Fibroblast of lung (primary cell): ENCODE measurements around the gene SH3BP2. TPM values are rescaled to one million over a fixed set of nuclear protein-coding genes. Genes with fewer than 3 reads are reported as not detected.

Source experiments
- DNase-seq, 2 donors: peaks; one replicate each; pipeline versions ENCODE4 v3.0.0 to v3.0.0-alpha.2; 2010; ENCODE audit warnings: low read depth in 2 of 2
- H2AFZ ChIP-seq: 2 replicates; pipeline ENCODE4 v1.5.1; 2012; ENCODE audit warnings: low read length, control low read depth, inconsistent platforms
- H3K27ac ChIP-seq: 2 replicates; pipeline ENCODE4 v1.5.1; 2011; ENCODE audit warnings: low read length, control low read depth; ENCODE audit not compliant: insufficient read depth
- H3K27me3 ChIP-seq: 2 replicates; pipeline ENCODE4 v1.5.1; 2011; ENCODE audit warnings: mild to moderate bottlenecking, low read length; ENCODE audit not compliant: control insufficient read depth, insufficient read depth
- H3K36me3 ChIP-seq: 2 replicates; pipeline ENCODE4 v1.5.1; 2011; ENCODE audit warnings: low read length; ENCODE audit not compliant: control insufficient read depth, insufficient read depth
- H3K4me1 ChIP-seq: 2 replicates; pipeline ENCODE4 v1.5.1; 2011; ENCODE audit warnings: low read length; ENCODE audit not compliant: control insufficient read depth, insufficient read depth; ENCODE audit errors: extremely low read depth
- H3K4me2 ChIP-seq: 2 replicates; pipeline ENCODE4 v1.5.1; 2011; ENCODE audit warnings: low read length, control low read depth; ENCODE audit not compliant: insufficient read depth; ENCODE audit errors: extremely low read depth
- H3K4me3 ChIP-seq, 4 experiments: fragments of 200-600 bp in 1 of 4; sonication (generic) in 1 of 4; replicated peaks in 1 of 4; 2 replicates each; pipeline ENCODE4 v1.5.1; 2011 to 2016; ENCODE audit warnings: low read length in 4 of 4, low read depth in 3 of 4, mild to moderate bottlenecking in 3 of 4, control low read depth in 2 of 4, inconsistent platforms in 1 of 4, mixed read lengths in 1 of 4; ENCODE audit not compliant: insufficient read depth in 1 of 4; ENCODE audit errors: control extremely low read depth in 1 of 4
- H3K79me2 ChIP-seq: 2 replicates; pipeline ENCODE4 v1.5.1; 2012; ENCODE audit warnings: mild to moderate bottlenecking, low read length, inconsistent platforms; ENCODE audit not compliant: control insufficient read depth, insufficient read depth
- H3K9ac ChIP-seq: 2 replicates; pipeline ENCODE4 v1.5.1; 2011; ENCODE audit warnings: mild to moderate bottlenecking, low read length, control low read depth; ENCODE audit not compliant: insufficient read depth
- H3K9me3 ChIP-seq: 2 replicates; pipeline ENCODE4 v1.5.1; 2012; ENCODE audit warnings: low read depth, low read length; ENCODE audit not compliant: control insufficient read depth, insufficient read depth
- H4K20me1 ChIP-seq: 2 replicates; pipeline ENCODE4 v1.5.1; 2011; ENCODE audit warnings: low read length; ENCODE audit not compliant: control insufficient read depth, insufficient read depth; ENCODE audit errors: extremely low read depth
- EZH2 ChIP-seq: IDR thresholded peaks from 2 replicates; pipeline ENCODE4 v1.5.1; 2012; ENCODE audit warnings: low read length, control low read depth, mild to moderate bottlenecking; ENCODE audit errors: missing control alignments
- polyA plus RNA-seq, 2 donors: library from polyadenylated mRNA; depleted of rRNA in 1 of 2; stranded (reverse) in 1 of 2; unstranded in 1 of 2; fragments of >200 nt; gene quantifications; 2 replicates each; pipeline ENCODE4 v1.2.1, GENCODE V29; 2011 to 2012; ENCODE audit warnings: missing spikeins in 1 of 2
- total RNA-seq: library from RNA; depleted of rRNA; stranded (reverse); fragments of >200 nt; gene quantifications from 2 replicates; pipeline ENCODE4 v1.2.1, GENCODE V29; 2014
- TF ChIP-seq, protein P1 (sequence below), 2 donors: IDR thresholded peaks in 1 of 2; conservative IDR thresholded peaks in 1 of 2; 1 replicate in 1 of 2; 2 replicates in 1 of 2; pipeline ENCODE4 v1.5.1; 2011 to 2012; ENCODE audit warnings: low read length in 2 of 2, control low read depth in 1 of 2, inconsistent platforms in 1 of 2, low read depth in 1 of 2, mild to moderate bottlenecking in 1 of 2

The SH3BP2 gene
- total and polyA plus RNA-seq, 2 donors (not counting 1 experiment from before 2014, with no cell fraction given) = 8.6 to 14.1 TPM

DNA sequence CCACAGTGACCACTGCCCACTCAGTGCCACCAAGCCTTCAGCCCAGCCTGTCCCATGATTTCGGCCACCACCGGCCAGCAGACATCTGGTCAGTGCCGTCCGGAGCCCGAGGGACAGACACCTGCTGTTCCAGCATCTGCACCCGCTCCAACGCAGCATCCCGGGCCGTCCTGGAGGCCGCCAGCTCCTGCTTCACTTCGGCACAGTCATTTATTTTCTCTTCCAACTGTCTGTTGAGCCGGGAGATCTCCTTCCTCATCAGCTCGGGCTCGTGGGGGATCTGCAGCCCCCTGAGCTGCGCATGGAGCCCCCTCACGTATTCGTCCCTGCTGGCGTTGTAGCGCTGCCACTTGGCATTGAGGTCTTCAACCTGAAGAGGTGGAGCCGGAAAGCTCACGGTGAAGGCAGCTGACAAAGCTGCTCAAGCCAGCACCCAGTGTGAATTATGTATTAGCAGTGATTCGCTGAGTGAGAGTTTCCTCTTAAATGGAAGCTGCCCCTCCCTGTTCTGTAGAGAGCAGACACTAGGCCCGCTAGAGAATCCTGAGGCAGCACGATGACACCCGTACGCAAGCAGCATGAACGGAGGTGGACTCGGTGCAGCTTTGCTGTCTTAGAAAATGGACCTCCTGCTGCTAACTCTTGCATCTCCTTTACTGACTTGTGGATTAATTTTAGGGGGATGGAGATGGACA lies 48.2 kb upstream of the SH3BP2 start:
- Histone ChIP-seq H3K27me3 (no peaks in the 10 kb centered on the region), H3K4me3 (no peak overlapping the region), H3K9me3 (no peaks in the 10 kb centered on the region), H3K27ac (no peak overlapping the region), H3K4me1 (peaks cover 18% of the 10 kb centered on the region), H4K20me1 (no peaks in the 10 kb centered on the region), H3K79me2 (no peaks in the 10 kb centered on the region), H2AFZ (no peak overlapping the region), H3K9ac (no peak overlapping the region), H3K4me2 (no peak overlapping the region), H3K36me3 (peaks cover 19% of the 10 kb centered on the region)
- DNase-seq = no peak
- no peak for TF ChIP-seq EZH2
- TF ChIP-seq, protein P1, sequence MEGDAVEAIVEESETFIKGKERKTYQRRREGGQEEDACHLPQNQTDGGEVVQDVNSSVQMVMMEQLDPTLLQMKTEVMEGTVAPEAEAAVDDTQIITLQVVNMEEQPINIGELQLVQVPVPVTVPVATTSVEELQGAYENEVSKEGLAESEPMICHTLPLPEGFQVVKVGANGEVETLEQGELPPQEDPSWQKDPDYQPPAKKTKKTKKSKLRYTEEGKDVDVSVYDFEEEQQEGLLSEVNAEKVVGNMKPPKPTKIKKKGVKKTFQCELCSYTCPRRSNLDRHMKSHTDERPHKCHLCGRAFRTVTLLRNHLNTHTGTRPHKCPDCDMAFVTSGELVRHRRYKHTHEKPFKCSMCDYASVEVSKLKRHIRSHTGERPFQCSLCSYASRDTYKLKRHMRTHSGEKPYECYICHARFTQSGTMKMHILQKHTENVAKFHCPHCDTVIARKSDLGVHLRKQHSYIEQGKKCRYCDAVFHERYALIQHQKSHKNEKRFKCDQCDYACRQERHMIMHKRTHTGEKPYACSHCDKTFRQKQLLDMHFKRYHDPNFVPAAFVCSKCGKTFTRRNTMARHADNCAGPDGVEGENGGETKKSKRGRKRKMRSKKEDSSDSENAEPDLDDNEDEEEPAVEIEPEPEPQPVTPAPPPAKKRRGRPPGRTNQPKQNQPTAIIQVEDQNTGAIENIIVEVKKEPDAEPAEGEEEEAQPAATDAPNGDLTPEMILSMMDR (conservative IDR thresholded peaks at IDR 0.05 in 1 of 2, IDR thresholded peaks at IDR 0.05 in 1 of 2; ENCODE audit: low read depth in 1 of 2, low read length in 2 of 2) = no peak

- no peak for TF ChIP-seq EZH2
- TF ChIP-seq, protein P1 (conservative IDR thresholded peaks at IDR 0.05 in 1 of 2, IDR thresholded peaks at IDR 0.05 in 1 of 2; ENCODE audit: low read depth in 1 of 2, low read length in 2 of 2) = no peak
- Histone ChIP-seq H3K4me2 (no peak overlapping the region), H3K9me3 (no peaks in the 10 kb centered on the region), H3K4me3 (no peak overlapping the region), H4K20me1 (no peaks in the 10 kb centered on the region), H3K4me1 (peaks cover 18% of the 10 kb centered on the region), H3K27ac (peak overlapping the region; percentile 59), H3K79me2 (peaks cover 2% of the 10 kb centered on the region), H3K9ac (no peak overlapping the region), H3K27me3 (no peaks in the 10 kb centered on the region), H2AFZ (no peak overlapping the region), H3K36me3 (peaks cover 19% of the 10 kb centered on the region)
- DNase-seq = no peak
These were observed 47.4 kb upstream of the SH3BP2 start for GRCh38 chr4:2745516-2745915.

DNA sequence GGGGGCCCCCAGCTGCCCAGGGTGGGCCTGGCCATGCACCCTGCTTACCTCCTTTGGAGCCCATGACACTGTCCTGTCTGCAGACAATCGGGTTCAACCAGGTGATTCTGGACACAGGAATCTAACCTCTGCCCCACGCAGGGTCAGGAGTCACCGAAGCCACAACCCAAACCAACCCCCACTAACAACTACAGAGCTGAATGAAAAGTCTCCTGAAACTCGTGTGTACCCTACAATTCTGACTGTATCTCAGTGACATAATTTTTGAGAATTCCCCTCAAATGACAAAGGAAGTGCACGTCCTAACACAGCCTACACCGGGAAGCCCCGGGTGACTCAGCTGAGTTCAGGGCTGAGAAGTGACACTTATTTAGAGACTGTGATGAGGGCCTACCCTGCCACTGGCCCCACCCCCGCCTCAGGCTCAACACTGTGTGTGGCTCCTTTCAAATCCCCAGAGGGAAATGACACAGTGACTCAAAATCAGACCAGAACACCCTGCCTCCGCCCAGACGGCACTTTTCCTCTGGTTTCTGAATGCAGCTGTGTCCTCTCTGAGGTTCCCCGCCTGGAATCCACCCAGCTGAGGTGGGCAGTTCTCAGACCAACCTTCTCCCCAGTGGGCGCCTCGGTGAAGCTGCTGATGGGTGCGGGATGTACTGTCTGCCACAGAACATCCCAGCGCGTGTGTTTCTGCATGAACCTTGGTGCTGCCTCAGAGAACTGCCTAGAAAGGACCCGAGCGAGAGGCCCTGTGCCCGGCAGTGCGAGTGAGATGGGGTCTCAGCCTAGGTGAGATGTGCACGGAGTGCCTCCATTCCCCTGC lies 46.7 kb upstream of the SH3BP2 start:
- Histone ChIP-seq H3K9me3 (no peaks in the 10 kb centered on the region), H3K4me2 (no peak overlapping the region), H3K79me2 (peaks cover 3% of the 10 kb centered on the region), H3K36me3 (peaks cover 19% of the 10 kb centered on the region), H3K27me3 (no peaks in the 10 kb centered on the region), H3K4me3 (no peak overlapping the region), H3K27ac (peak overlapping the region; percentile 59), H2AFZ (no peak overlapping the region), H3K9ac (no peak overlapping the region), H3K4me1 (peaks cover 18% of the 10 kb centered on the region), H4K20me1 (no peaks in the 10 kb centered on the region)
- TF ChIP-seq EZH2 = no peak
- TF ChIP-seq, protein P1 (conservative IDR thresholded peaks at IDR 0.05 in 1 of 2, IDR thresholded peaks at IDR 0.05 in 1 of 2; ENCODE audit: low read depth in 1 of 2, low read length in 2 of 2) = no peak
- peak; percentile 35 to 65 for DNase-seq
